Activated naive CD4-positive, alpha-beta T cell treated with anti-CD3 and anti-CD28 coated beads, Interleukin-2, amount 50 U/mL, for 72 hours (primary cell): Measurements from ENCODE around the gene LMBR1. TPM values are rescaled to one million over a fixed set of nuclear protein-coding genes. Genes with fewer than 3 reads are reported as not detected.
A peak's percentile ranks its signal among the peaks of the same experiment; 100 is the strongest.
"Not testable (repeated sequence)": the region's sequence is repeated elsewhere in the genome, so short reads cannot be mapped to it uniquely, and the experiment has no call there.

Experiments
- ATAC-seq, 2 donors: fragments of 150-1000 bp; cut with Tn5 transposase; 2 replicates each; pipeline ENCODE4 v1.10.0; 2021; ENCODE audit warnings: mild to moderate bottlenecking in 2 of 2, moderate library complexity in 2 of 2
- DNase-seq, 2 donors: peaks; one replicate each; pipeline ENCODE4 v3.0.0; 2021 to 2022; ENCODE audit warnings: low spot score in 2 of 2
- H3K27ac Mint-ChIP-seq, 2 donors: one replicate each; pipeline ENCODE4 v1.8.0; 2022; ENCODE audit warnings: mild to moderate bottlenecking in 2 of 2, mixed read lengths in 2 of 2
- H3K36me3 Mint-ChIP-seq, 2 donors: one replicate each; pipeline ENCODE4 v1.8.0; 2022; ENCODE audit warnings: mixed read lengths in 2 of 2
- H3K9me3 Mint-ChIP-seq, 2 donors: one replicate each; pipeline ENCODE4 v1.8.0; 2022; ENCODE audit warnings: mixed read lengths in 2 of 2
- total RNA-seq, 2 donors: library from RNA; stranded (reverse); gene quantifications; one replicate each; pipeline ENCODE4 v1.2.3, GENCODE V29; 2022

LMBR1 gene, protein sequence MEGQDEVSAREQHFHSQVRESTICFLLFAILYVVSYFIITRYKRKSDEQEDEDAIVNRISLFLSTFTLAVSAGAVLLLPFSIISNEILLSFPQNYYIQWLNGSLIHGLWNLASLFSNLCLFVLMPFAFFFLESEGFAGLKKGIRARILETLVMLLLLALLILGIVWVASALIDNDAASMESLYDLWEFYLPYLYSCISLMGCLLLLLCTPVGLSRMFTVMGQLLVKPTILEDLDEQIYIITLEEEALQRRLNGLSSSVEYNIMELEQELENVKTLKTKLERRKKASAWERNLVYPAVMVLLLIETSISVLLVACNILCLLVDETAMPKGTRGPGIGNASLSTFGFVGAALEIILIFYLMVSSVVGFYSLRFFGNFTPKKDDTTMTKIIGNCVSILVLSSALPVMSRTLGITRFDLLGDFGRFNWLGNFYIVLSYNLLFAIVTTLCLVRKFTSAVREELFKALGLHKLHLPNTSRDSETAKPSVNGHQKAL
- total RNA-seq = 10 to 100 TPM; 28.3 to 52.4 TPM

DNA sequence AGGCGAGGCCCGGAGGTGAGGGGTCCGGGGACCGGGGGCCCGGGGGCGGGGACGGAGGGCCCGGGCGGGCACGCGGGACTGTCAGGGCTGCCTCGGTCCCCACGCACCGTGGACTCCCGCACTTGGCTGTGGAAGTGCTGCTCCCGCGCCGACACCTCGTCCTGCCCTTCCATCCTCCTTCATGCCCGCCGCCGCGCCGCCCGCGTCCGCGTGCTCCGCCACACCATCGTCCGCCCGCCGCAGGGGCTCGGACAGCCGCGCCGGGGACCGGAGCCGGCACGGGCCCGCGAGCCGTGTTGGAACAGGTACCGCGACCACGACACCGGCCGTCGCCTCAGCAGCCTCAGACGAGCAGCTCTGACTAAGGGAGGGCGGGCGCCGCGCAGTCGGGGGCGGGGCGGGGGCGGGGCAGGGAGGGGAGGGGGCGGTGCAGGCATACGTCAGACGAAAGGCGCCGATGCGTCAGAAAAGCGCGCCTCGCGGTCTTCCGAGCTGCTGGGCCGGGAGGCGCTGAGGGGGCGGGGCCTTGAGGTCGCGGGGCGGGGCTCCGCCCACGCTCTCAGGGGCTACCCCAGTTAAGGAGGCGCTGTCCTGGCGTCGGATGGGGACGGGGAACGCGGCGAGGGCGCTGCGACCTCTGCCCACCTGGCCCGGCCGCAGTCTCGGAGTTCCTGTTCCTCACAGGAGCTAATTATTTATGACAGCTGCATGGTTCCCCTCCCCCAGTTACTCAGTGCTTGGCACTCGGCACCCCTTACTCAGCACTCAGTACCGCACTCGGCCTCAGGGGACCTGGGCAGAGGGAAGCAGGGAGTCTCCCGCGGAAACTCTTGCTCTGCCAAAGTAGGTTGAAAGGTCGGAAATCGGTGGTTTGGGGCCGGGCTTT lies at the start of gene LMBR1:
LMBR1 (minus strand) TSS at position 363 of the 886 bp plus-strand sequence; CDS start at position 173, 190 bp downstream.
- H3K36me3 Mint-ChIP-seq = peaks cover 7 to 25% of the 10 kb centered on the region in 2 donors
- peak within 1 kb of the TSS; percentile 80 to 92 for H3K27ac Mint-ChIP-seq
- ATAC-seq = peak; percentile 87 to 92
- peak; percentile 92 to 97 for DNase-seq
- peaks cover 0 to 6% of the 10 kb centered on the region in 2 donors for H3K9me3 Mint-ChIP-seq

DNA sequence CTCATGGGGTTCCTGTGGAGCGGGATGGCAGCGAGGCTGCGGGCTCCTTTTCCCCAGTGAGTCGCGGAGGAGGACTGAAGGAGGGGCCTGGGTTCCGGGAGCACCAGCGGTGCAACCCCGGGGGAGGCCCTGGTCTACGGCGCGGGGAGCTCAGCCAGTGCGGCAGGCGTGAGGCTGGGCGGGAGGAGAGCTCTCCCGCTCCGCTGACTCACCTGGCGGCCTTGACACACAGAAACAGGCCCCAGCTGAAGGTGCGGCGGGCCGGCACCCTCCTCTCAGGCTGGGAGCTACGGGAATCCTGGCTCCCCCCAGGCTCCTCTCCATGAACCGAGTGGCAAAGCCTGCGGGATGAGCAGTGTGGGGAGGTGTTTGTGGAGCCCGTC lies 49.7 kb upstream of the LMBR1 start:
- DNase-seq (no peak), ATAC-seq (peak; percentile 59 to 84)
- H3K27ac Mint-ChIP-seq = peak overlapping the region; percentile 44 to 67
- peaks cover 7 to 10% of the 10 kb centered on the region in 2 donors for H3K9me3 Mint-ChIP-seq
- peaks cover 19 to 22% of the 10 kb centered on the region in 2 donors for H3K36me3 Mint-ChIP-seq

DNA sequence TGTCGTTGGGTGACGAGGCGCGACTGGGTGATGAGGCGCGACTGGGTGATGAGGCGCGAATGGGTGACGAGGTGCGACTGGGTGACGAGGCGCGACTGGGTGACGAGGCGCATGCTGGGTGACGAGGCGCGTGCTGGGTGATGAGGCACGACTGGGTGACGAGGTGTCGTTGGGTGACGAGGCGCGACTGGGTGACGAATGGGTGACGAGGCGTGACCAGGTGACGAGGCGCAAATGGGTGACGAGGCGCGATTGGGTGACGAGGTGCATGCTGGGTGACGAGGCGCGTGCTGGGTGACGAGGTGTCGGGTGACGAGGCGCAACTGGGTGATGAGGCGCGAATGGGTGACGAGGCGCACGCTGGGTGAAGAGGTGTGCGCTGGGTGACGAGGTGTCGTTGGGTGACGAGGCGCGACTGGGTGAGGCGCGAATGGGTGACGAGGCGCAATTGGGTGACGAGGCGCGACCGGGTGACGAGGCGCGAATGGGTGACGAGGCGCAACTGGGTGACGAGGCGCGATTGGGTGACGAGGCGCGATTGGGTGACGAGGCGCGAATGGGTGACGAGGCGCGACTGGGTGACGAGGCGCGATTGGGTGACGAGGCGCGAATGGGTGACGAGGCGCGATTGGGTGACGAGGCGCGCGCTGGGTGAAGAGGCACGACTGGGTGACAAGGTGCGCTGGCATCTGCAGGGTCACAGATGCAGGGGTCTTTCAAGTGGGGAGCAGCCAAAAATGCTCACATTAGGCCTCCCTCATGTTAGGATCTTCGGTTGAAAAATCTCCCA lies 48.6 kb upstream of the LMBR1 start:
- Mint-ChIP-seq H3K9me3 (peaks cover 7 to 10% of the 10 kb centered on the region in 2 donors), H3K27ac (no peak overlapping the region), H3K36me3 (peaks cover 19 to 22% of the 10 kb centered on the region in 2 donors)
- DNase-seq (no peak), ATAC-seq (no peak)

DNA sequence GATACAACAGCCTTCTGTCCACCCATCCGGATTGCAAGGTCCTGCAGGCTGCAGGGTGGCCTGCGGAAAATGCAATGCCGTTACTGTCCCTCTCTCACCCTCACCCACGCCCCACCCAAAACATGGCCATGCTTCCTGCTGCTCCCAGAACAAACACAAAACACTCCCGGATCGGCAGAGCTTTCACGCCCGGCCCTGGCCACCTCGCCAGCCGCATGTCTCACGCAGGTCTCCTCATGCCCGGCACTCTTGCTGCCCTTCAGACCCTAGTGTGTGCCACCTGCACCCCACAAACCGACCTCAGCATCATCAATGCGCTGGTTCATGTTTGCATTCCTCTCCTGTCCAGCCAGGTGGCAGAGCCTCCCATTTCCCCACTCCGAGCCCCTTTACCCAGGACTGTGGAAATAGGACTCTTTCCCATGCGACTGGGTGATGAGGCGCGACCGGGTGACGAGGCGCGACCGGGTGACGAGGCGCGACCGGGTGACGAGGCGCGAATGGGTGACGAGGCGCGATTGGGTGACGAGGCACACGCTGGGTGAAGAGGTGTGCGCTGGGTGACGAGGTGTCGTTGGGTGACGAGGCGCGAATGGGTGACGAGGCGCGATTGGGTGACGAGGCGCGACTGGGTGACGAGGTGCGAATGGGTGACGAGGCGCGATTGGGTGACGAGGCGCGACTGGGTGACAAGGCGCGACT lies 47.6 kb upstream of the LMBR1 start:
- DNase-seq (no peak), ATAC-seq (no peak)
- peaks cover 19 to 22% of the 10 kb centered on the region in 2 donors for H3K36me3 Mint-ChIP-seq
- H3K9me3 Mint-ChIP-seq = peaks cover 7 to 10% of the 10 kb centered on the region in 2 donors
- no peak overlapping the region for H3K27ac Mint-ChIP-seq

DNA sequence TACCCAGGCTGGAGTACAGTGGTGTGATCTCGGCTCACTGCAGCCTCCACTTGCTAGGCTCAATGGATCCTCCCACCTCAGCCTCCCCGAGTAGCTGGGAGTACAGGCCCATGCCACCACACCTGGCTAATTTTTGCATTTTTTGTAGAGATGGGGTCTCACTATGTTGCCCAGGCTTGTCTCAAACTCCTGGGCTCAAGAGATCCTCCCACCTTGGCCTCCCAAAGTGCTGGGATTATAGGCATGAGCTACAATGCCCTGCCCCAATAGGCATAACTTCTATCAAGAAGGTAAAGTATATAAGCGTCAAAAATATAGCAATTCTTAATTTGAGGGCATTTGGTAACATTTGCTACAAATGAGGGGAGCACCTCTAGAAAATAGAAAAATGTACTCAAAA lies 43.8 kb upstream of the LMBR1 start:
- ATAC-seq, DNase-seq, H3K9me3 Mint-ChIP-seq, H3K27ac Mint-ChIP-seq: not testable (repeated sequence)
- peaks cover 13 to 14% of the 10 kb centered on the region in 2 donors for H3K36me3 Mint-ChIP-seq

DNA sequence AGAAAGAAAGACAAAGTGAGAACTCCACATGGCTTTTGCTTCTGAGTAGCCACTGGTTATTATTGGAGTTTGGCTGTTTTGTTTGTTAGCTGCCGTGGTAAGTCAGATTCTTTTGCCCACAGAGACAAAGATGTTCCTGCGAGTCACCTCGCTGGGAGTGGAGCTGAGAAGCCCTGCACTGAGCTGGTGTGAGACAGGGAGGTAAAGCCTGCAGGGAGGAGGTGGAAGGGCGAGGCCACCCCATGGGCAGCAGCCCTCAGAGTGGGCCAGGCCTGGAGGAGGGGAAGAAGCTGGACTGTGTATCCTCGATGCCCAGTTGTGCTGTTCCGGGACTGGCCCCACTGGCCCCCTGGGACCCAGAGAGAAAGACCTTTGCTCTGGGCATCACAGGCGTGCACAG lies 42.3 kb upstream of the LMBR1 start:
- DNase-seq = no peak
- peak in 1 of 2 donors; percentile 58 for ATAC-seq
- Mint-ChIP-seq H3K36me3 (no peaks in the 10 kb centered on the region), H3K27ac (peak overlapping the region in 1 of 2 donors; percentile 39), H3K9me3 (no peaks in the 10 kb centered on the region)

DNA sequence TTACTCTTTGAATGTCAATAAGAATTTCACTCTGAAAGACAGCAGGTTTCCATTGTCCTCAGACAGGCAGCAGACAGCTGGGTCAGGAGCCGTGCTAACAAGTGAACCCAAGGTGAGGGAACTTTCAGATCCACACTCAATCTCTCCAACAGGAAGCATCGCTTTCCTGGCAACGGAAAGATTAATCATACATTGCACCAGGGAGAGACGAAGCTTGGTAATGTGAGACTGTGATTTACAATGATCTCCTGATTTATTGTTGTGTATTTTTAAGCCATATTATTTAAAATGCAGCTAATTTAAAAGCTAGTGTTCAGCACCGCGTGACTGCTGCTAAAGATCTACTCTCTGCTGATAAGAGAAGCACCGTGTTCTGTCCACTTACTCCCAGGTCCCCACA lies 39.0 kb upstream of the LMBR1 start:
- DNase-seq (no peak), ATAC-seq (no peak)
- no peak overlapping the region for H3K27ac Mint-ChIP-seq
- no peaks in the 10 kb centered on the region for H3K36me3 Mint-ChIP-seq
- H3K9me3 Mint-ChIP-seq = no peaks in the 10 kb centered on the region

DNA sequence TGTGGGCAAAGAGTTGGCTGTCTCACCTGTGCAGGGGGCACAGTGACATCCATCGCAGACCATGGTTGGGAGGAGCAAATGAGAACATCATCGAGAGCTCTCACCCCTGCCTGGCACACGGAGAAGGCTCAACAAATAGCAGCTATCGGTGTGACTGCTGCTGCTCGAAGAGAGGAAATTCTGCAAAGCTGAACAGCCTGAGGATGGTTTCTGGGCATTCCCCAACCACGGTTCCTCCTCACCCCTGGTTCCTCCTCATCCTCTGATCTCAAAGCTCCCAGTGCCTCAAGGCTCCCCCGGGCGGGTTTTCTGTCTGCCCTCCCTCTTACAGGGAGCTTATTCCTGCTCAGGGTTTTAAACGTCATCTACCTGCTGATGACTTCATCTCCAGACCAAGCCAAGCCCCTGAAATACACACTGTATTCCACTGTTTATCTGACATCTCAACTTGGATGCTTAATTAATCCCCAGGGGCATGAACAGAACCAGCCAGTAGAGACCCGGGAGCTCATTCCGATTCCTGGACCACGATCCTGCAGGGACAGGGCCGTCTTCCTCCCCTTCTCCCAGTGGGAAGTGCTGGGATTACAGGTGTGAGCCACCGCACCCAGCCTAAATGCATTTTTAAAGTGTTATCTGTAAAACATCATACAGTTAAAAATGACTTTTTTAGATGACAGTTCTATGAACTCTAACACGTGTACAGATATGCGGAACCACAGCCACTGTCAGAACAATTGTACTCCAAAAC lies 37.0 kb upstream of the LMBR1 start:
- ATAC-seq (peak; percentile 43 to 70), DNase-seq (no peak)
- H3K27ac Mint-ChIP-seq = peak overlapping the region in 1 of 2 donors; percentile 57
- H3K9me3 Mint-ChIP-seq = no peaks in the 10 kb centered on the region
- H3K36me3 Mint-ChIP-seq = no peaks in the 10 kb centered on the region

DNA sequence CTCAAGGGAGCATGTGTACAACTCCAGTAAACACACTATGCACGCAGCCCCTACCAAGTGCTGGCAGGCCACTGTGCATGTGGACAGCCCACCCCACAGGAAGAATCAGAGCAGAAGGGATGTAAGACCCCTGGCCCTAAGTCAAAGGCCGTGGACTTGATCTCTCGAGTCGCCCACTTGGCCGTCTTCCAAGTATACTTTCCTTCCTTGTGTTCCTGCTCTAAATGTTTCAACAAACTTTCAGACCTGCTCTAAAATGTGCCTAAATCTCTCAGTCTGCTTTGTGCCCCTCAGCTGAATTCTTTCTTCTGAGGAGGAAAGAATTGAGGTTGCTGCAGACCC lies 35.4 kb upstream of the LMBR1 start:
- H3K27ac Mint-ChIP-seq = no peak overlapping the region
- DNase-seq (no peak), ATAC-seq (no peak)
- peaks cover 0 to 2% of the 10 kb centered on the region in 2 donors for H3K9me3 Mint-ChIP-seq
- peaks cover 0 to 10% of the 10 kb centered on the region in 2 donors for H3K36me3 Mint-ChIP-seq

DNA sequence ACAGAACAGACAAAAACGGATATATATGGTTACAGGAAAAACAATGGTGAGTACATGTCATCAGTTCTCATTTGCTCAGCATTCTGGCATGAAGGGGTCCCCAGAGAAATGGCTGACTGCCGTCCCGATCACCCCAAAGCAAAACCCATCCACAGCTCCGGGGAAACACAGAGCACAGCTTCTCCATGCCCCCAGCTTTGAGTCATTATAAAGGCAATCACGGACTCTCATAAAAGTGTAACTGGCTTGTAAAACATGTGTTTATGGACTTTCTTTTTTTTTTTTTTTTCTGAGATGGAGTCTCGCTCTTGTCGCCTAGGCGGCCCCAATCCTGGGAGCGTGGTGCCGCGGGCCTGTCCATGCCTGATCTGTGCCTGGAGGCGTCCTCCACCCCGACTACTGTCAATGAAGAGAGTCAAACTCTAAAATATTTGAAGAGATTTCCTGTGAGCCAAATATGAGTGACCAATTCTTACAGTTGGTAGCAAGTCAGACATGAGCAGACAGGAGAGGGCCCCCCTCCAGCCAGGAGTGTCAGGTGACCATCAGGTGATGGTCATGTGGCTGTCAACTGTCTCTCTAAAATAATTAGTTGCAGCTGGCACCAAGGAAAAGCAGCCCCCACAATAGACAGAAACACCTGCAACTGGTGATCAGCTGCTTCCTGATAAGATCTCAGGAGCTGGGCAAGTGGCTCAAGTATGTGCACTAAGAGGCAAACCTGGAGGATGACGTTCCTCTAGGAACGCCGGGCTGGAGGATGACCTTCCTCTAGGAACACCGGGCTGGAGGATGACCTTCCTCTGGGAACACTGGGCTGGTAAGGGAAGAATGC lies 34.8 kb upstream of the LMBR1 start:
- DNase-seq = no peak
- Mint-ChIP-seq H3K36me3 (peaks cover 0 to 13% of the 10 kb centered on the region in 2 donors), H3K9me3 (peaks cover 0 to 4% of the 10 kb centered on the region in 2 donors), H3K27ac (no peak overlapping the region)
- ATAC-seq = no peak

DNA sequence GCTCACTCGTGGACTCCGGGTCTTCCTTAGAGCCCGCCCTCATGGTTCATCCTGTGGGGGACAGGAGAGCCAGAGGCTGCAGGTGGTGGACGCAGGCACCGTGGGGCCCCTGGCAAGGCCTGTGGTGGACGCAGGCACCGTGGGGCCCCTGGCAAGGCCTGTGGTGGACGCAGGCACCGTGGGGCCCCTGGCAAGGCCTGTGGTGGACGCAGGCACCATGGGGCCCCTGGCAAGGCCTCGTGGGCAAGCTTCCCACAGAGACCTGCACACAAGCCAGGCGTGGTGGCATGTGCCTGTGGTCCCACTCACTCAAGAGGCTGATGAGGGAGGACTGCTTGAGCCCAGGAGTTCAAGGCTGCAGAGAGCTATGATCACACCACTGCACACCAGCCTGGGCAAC lies 32.8 kb upstream of the LMBR1 start:
- H3K36me3 Mint-ChIP-seq = peaks cover 0 to 13% of the 10 kb centered on the region in 2 donors
- ATAC-seq, DNase-seq, H3K9me3 Mint-ChIP-seq, H3K27ac Mint-ChIP-seq: not testable (repeated sequence)

DNA sequence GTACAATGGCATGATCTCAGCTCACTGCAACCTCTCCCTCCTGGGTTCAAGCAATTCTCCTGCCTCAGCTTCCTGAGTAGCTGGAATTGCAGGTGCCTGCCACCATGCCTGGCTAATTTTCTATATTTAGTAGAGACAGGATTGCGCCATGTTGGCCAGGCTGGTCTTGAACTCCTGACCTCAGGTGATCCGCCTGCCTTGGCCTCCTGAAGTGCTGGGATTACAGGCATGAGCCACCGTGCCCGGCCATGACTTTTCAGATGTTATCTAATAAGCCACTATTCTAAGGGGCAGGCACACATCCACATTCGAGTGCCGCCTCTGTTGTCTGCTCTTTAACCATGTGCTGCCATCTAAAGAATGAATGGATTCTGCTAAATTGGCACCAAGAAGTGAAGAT lies 29.3 kb upstream of the LMBR1 start:
- not testable (repeated sequence) for H3K9me3 Mint-ChIP-seq, ATAC-seq

DNA sequence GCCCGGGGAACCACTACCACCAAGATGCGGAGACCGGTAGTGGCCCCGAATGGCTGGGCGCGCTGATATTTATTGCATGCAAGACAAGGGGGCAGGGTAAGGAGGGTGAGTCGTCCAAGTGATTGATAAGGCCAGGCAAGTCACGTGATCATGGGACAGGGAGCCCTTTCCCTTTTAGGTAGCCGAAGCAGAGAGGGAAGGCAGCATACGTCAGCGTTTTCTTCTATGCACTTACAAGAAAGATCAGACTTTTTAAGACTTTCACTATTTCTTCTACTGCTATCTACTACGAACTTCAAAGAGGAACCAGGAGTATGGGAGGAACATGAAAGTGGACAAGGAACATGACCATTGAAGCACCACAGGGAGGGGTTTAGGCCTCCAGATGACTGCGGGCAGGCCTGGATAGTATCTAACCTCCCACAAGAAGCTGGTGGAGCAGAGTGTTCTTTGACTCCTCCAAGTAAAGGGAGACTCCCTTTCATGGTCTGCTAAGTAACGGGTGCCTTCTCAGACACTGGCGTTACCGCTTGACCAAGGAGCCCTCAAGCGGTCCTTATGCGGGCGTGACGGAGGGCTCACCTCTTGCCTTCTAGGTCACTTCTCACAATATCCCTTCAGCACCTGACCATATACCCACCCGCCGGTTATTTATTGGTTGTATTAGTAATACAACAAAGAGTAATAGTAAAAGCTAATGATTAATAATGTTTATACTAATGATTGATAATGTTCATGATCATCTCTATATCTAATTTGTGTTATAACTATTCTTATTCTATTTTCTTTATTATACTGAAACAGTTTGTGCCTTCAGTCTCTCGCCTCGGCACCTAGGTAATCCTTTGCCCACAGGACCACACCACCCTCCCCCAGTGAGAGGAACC lies 27.7 kb upstream of the LMBR1 start:
- ATAC-seq, H3K9me3 Mint-ChIP-seq, DNase-seq: not testable (repeated sequence)
- peak overlapping the region in 1 of 2 donors; percentile 1 for H3K27ac Mint-ChIP-seq
- H3K36me3 Mint-ChIP-seq = peaks cover 0 to 25% of the 10 kb centered on the region in 2 donors

More for the DNA sequence above, 29.3 kb upstream of the LMBR1 start:
- peaks cover 0 to 16% of the 10 kb centered on the region in 2 donors for H3K36me3 Mint-ChIP-seq
- H3K27ac Mint-ChIP-seq = peak overlapping the region; percentile 20 to 96
- DNase-seq = not testable (repeated sequence)
